CD14-positive monocyte (primary cell): ENCODE data around the gene DGKH. TPM values are rescaled to one million over a fixed set of nuclear protein-coding genes. Genes with fewer than 3 reads are reported as not detected.

ENCODE experiments used
- DNase-seq, 3 donors: peaks; one replicate each; pipeline ENCODE4 v3.0.0-alpha.2; 2011 to 2022
- H2AFZ ChIP-seq: 2 replicates; pipeline ENCODE4 v1.6.0; 2012; ENCODE audit warnings: mild to moderate bottlenecking, low read depth, low read length, inconsistent platforms; ENCODE audit not compliant: insufficient read depth, poor library complexity, severe bottlenecking
- H3K27ac ChIP-seq, 2 donors: 1 replicate in 1 of 2; 2 replicates in 1 of 2; pipeline ENCODE4 v1.5.1; 2012 to 2013; ENCODE audit warnings: low read length in 2 of 2, control low read depth in 1 of 2, inconsistent platforms in 1 of 2, low read depth in 1 of 2, mild to moderate bottlenecking in 1 of 2
- H3K27me3 ChIP-seq, 2 donors: one replicate each; pipeline versions ENCODE4 v1.6.0 to v1.6.1; 2011 to 2013; ENCODE audit warnings: low read length in 2 of 2; ENCODE audit not compliant: control insufficient read depth in 2 of 2, insufficient read depth in 2 of 2
- H3K36me3 ChIP-seq, 2 donors: replicated peaks in 1 of 2; 1 replicate in 1 of 2; 2 replicates in 1 of 2; pipeline versions ENCODE4 v1.5.1 to v1.6.1; 2012 to 2013; ENCODE audit warnings: low read length in 2 of 2, control low read depth in 1 of 2, inconsistent platforms in 1 of 2, mild to moderate bottlenecking in 1 of 2; ENCODE audit not compliant: insufficient read depth in 2 of 2, control insufficient read depth in 1 of 2
- H3K4me1 ChIP-seq, 2 donors: 1 replicate in 1 of 2; 2 replicates in 1 of 2; pipeline versions ENCODE4 v1.5.1 to v1.6.1; 2012 to 2013; ENCODE audit warnings: low read length in 2 of 2, control low read depth in 1 of 2, inconsistent platforms in 1 of 2, mild to moderate bottlenecking in 1 of 2, moderate library complexity in 1 of 2; ENCODE audit not compliant: insufficient read depth in 2 of 2, control insufficient read depth in 1 of 2
- H3K4me2 ChIP-seq: replicated peaks from 2 replicates; pipeline ENCODE3; 2012; ENCODE audit warnings: low read length, moderate library complexity, mild to moderate bottlenecking; ENCODE audit not compliant: poor library complexity, severe bottlenecking; ENCODE audit errors: extremely low read depth
- H3K4me3 ChIP-seq, 3 experiments: fragments of 200-600 bp in 1 of 3; sonication (generic) in 1 of 3; replicated peaks in 1 of 3; 1 replicate in 2 of 3; 2 replicates in 1 of 3; pipeline ENCODE4 v1.5.1; 2011 to 2013; ENCODE audit warnings: low read length in 3 of 3, mild to moderate bottlenecking in 3 of 3, control low read depth in 2 of 3, low read depth in 2 of 3, inconsistent platforms in 1 of 3, moderate library complexity in 1 of 3
- H3K79me2 ChIP-seq: 2 replicates; pipeline ENCODE4 v1.6.0; 2012; ENCODE audit warnings: mild to moderate bottlenecking, control low read depth, inconsistent platforms, low read length, moderate library complexity; ENCODE audit not compliant: insufficient read depth
- H3K9ac ChIP-seq: 2 replicates; pipeline ENCODE4 v1.6.0; 2017; ENCODE audit warnings: low read length, mild to moderate bottlenecking; ENCODE audit not compliant: insufficient read depth, poor library complexity, severe bottlenecking
- H3K9me3 ChIP-seq, 2 donors: replicated peaks in 1 of 2; 1 replicate in 1 of 2; 2 replicates in 1 of 2; pipeline versions ENCODE4 v1.5.1 to v1.6.1; 2012 to 2013; ENCODE audit warnings: low read length in 2 of 2, control low read depth in 1 of 2; ENCODE audit not compliant: control insufficient read depth in 1 of 2, insufficient read depth in 1 of 2
- H4K20me1 ChIP-seq: 2 replicates; pipeline ENCODE4 v1.6.0; 2012; ENCODE audit warnings: mild to moderate bottlenecking, low read length, control low read depth, moderate library complexity; ENCODE audit not compliant: insufficient read depth
- H3K27ac Mint-ChIP-seq, 7 donors: one replicate each; pipeline ENCODE4 v1.8.0; 2020; ENCODE audit warnings: mild to moderate bottlenecking in 7 of 7, mixed read lengths in 7 of 7, moderate library complexity in 6 of 7, inconsistent platforms in 2 of 7
- H3K27me3 Mint-ChIP-seq, 3 donors: one replicate each; pipeline ENCODE4 v1.8.0; 2021 to 2022; ENCODE audit warnings: low read depth in 3 of 3, mild to moderate bottlenecking in 3 of 3, mixed read lengths in 3 of 3, moderate library complexity in 3 of 3, inconsistent platforms in 1 of 3
- H3K36me3 Mint-ChIP-seq, 2 donors: one replicate each; pipeline ENCODE4 v1.8.0; 2020; ENCODE audit warnings: mixed read lengths in 2 of 2, inconsistent platforms in 1 of 2, mild to moderate bottlenecking in 1 of 2
- H3K4me1 Mint-ChIP-seq: one replicate; pipeline ENCODE4 v1.8.0; 2020; ENCODE audit warnings: mild to moderate bottlenecking, mixed read lengths
- H3K4me3 Mint-ChIP-seq, 2 donors: one replicate each; pipeline ENCODE4 v1.8.0; 2020; ENCODE audit warnings: mild to moderate bottlenecking in 2 of 2, mixed read lengths in 2 of 2, moderate library complexity in 1 of 2
- H3K9me3 Mint-ChIP-seq, 7 donors: one replicate each; pipeline ENCODE4 v1.8.0; 2020 to 2022; ENCODE audit warnings: mixed read lengths in 7 of 7, mild to moderate bottlenecking in 6 of 7, moderate library complexity in 6 of 7, inconsistent platforms in 2 of 7
- CTCF ChIP-seq: fragments of 200-600 bp; IDR thresholded peaks from one replicate; pipeline ENCODE4 v1.8.0; 2022; ENCODE audit warnings: antibody characterized with exemption, mild to moderate bottlenecking
- WGBS: methylation state at CpG from one replicate; pipeline ENCODE4 v1.1.5; 2013; ENCODE audit warnings: missing lambda C conversion rate; ENCODE audit not compliant: insufficient coverage; 5-methylcytosine and 5-hydroxymethylcytosine counted together
- intact Hi-C, 2 donors: fragments of 100-400 bp; cut with micrococcal nuclease; formaldehyde crosslinking; loops; one replicate each; pipeline versions ENCODE4 v1.15.0 to v1.15.1; 2023
- polyA plus RNA-seq, 3 donors: library from polyadenylated mRNA; depleted of rRNA in 1 of 3; unstranded in 2 of 3; stranded (reverse) in 1 of 3; fragments of 300-500 nt in 2 of 3; fragments of >200 nt in 1 of 3; fragmentation: Illumina TruSeq in 2 of 3; gene quantifications; 1 replicate in 2 of 3; 2 replicates in 1 of 3; pipeline ENCODE4 v1.2.3, GENCODE V29; 2012 to 2021

The DGKH gene
- polyA plus RNA-seq, 3 donors: 0.10 to 0.79 (median 0.15) TPM

- Mint-ChIP-seq H3K4me3 (no peak overlapping the region), H3K27me3 (peaks cover 0 to 1% (median 0%) of the 10 kb centered on the region in 3 donors), H3K27ac (no peak overlapping the region), H3K36me3 (no peaks in the 10 kb centered on the region), H3K9me3 (peaks cover 0 to 3% (median 0%) of the 10 kb centered on the region in 7 donors), H3K4me1 (no peaks in the 10 kb centered on the region)
- no peak for DNase-seq
- no peak for TF ChIP-seq CTCF
- no peak overlapping the region for H3K4me2 ChIP-seq
- 93% methylated on average over 4 of the region's 4 CpGs for WGBS
- H3K9me3 ChIP-seq: no peaks in the 10 kb centered on the region
- H3K9ac ChIP-seq: no peak overlapping the region
- intact Hi-C loops: no loop called here
- no peaks in the 10 kb centered on the region for H3K79me2 ChIP-seq
- H3K4me1 ChIP-seq: no peaks in the 10 kb centered on the region
- H3K27me3 ChIP-seq: no peaks in the 10 kb centered on the region
- no peaks in the 10 kb centered on the region for H4K20me1 ChIP-seq
- no peak overlapping the region for H3K27ac ChIP-seq
- H3K4me3 ChIP-seq: no peak overlapping the region
- no peaks in the 10 kb centered on the region for H3K36me3 ChIP-seq
- H2AFZ ChIP-seq: no peak overlapping the region
Measured at GRCh38 chr13:42009057-42009456, 39.4 kb upstream of the DGKH start.

GRCh38 chr13:42011601-42012350 lies 36.7 kb upstream of the DGKH start:
- Histone ChIP-seq H3K4me2 (no peak overlapping the region), H3K36me3 (no peaks in the 10 kb centered on the region), H3K4me3 (no peak overlapping the region), H3K27me3 (no peaks in the 10 kb centered on the region), H3K79me2 (no peaks in the 10 kb centered on the region), H3K27ac (no peak overlapping the region), H3K9me3 (no peaks in the 10 kb centered on the region), H2AFZ (peak overlapping the region; percentile 30), H3K9ac (no peak overlapping the region), H3K4me1 (no peaks in the 10 kb centered on the region), H4K20me1 (no peaks in the 10 kb centered on the region)
- Mint-ChIP-seq H3K9me3 (no peaks in the 10 kb centered on the region), H3K4me3 (no peak overlapping the region), H3K27me3 (peaks cover 0 to 5% (median 1%) of the 10 kb centered on the region in 3 donors), H3K27ac (no peak overlapping the region), H3K4me1 (no peaks in the 10 kb centered on the region), H3K36me3 (no peaks in the 10 kb centered on the region)
- 83% methylated on average over 13 of the region's 16 CpGs for WGBS
- intact Hi-C loops: no loop called here
- DNase-seq: no peak
- no peak for TF ChIP-seq CTCF
